Epithelial cell of proximal tubule (primary cell): ENCODE results near the gene PRKCG. TPM values are rescaled to one million over a fixed set of nuclear protein-coding genes. Genes with fewer than 3 reads are reported as not detected.

ENCODE experiments used
- DNase-seq: peaks from one replicate; pipeline ENCODE4 v3.0.0-alpha.2; 2011; ENCODE audit warnings: low read depth
- H3K4me3 ChIP-seq: 2 replicates; pipeline ENCODE4 v1.5.1; 2011; ENCODE audit warnings: low read depth, mild to moderate bottlenecking, low read length
- total RNA-seq: library from RNA; depleted of rRNA; stranded (reverse); fragments of >200 nt; gene quantifications from 2 replicates; pipeline ENCODE4 v1.2.3, GENCODE V29; 2015
- TF ChIP-seq, protein P1 (sequence below): conservative IDR thresholded peaks from 2 replicates; pipeline ENCODE4 v1.5.1; 2012; ENCODE audit warnings: low read depth, mild to moderate bottlenecking, low read length

The PRKCG gene
- total RNA-seq, 1 donor from 2014 or later: 1.3 TPM

DNA sequence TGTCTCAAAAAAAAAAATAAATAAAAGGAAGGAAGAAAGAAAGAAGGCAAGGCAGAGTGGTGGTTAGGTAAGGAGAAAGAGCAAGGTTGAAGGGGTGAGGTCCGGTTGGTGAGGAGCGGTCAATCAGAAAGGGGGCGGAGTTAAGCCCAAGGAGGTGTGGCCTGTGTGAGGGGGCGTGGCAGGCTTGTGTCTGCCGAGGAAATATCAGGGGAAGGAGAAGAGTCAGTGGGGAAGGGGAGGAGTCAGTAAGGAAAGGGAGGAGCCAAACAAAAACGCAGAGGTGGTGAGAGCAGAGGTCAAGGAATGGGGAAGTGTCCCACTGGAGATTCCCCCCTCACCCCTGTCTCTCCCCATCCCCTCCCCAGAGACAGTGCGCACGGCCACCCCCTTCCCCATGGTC lies 33.0 kb downstream of the PRKCG start:
- DNase-seq: no peak
- H3K4me3 ChIP-seq: no peak overlapping the region
- TF ChIP-seq, protein P1, sequence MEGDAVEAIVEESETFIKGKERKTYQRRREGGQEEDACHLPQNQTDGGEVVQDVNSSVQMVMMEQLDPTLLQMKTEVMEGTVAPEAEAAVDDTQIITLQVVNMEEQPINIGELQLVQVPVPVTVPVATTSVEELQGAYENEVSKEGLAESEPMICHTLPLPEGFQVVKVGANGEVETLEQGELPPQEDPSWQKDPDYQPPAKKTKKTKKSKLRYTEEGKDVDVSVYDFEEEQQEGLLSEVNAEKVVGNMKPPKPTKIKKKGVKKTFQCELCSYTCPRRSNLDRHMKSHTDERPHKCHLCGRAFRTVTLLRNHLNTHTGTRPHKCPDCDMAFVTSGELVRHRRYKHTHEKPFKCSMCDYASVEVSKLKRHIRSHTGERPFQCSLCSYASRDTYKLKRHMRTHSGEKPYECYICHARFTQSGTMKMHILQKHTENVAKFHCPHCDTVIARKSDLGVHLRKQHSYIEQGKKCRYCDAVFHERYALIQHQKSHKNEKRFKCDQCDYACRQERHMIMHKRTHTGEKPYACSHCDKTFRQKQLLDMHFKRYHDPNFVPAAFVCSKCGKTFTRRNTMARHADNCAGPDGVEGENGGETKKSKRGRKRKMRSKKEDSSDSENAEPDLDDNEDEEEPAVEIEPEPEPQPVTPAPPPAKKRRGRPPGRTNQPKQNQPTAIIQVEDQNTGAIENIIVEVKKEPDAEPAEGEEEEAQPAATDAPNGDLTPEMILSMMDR: no peak

DNA sequence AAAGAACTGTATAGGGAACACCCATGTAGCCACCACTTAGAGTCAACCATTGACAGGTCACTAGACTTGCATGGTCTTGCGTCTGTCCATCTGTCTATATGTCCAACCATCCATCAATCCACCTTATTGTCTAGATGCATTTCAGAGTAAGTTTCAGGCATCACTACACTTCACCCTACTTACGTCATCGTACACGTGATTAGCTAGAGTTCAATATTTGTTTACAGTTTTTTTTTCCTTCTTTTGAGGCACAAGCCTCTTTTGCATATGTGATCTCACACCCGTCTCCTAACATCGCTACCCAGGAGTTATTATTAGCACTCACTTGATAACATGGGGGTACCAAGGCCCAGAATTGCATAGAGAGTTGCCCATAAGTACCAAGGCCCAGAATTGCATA lies 34.0 kb downstream of the PRKCG start:
- TF ChIP-seq, protein P1: no peak
- no peak for DNase-seq
- no peak overlapping the region for H3K4me3 ChIP-seq

DNA sequence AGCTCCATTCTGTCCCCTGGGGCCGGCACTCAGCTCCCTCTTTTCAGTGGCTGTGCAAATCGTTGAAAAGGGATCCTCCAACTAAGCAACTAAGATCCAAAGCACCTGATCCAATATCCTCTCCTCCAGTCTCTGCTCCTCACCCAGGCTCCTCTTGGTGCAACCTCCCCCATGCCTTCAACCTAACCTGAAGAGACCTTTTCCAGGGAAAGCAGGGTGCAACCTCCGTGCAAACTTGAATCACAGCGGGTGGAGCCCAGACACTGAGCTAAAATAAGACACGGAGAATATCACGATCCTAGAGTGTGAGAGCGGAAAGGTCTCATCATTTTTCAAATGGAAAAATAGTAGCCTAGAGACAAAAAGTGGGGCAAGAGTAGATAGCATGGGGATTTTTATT lies 35.4 kb downstream of the PRKCG start:
- H3K4me3 ChIP-seq: no peak overlapping the region
- no peak for DNase-seq
- TF ChIP-seq, protein P1: no peak

DNA sequence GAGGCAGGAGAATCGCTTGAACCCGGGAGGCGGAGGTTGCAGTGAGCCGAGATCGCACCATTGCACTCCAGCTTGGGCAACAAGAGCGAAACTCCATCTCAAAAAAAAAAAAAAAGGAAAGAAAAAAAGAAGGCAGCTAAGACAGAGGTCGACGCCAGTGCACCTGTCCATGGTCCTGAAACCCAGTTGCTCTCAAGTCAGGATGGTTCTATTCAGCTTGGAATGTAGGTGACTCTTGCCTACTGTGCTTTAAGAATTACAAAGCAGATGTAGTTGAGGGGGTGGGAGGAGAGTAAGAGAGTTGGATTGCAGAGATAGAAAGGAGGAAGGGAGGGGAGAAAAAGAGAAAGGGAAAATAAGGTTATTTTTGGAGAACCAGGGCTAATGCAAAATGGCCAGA lies 45.7 kb downstream of the PRKCG start:
- no peak for DNase-seq
- H3K4me3 ChIP-seq: no peak overlapping the region
- TF ChIP-seq, protein P1: no peak

DNA sequence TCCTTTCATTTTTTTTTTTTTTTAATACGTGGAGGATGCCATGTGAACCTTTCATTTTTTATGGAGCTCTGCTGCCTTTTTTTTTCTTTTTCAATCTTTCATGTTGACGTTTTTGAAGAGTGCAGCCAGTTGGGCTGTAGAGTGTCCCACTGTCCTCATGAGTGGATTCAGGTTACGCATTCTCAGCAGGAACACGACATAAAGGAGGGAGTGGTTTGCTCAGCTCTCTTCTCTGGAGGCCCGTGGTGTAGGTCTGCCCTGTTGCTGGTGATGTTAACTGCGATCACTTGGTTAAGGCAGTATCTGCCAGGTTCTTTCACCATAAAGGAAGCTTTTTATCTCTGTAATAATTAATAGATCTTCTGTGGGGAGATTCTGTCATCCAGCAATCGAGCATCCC lies 54.0 kb downstream of the PRKCG start:
- TF ChIP-seq, protein P1: no peak
- DNase-seq: no peak
- H3K4me3 ChIP-seq: no peak overlapping the region

DNA sequence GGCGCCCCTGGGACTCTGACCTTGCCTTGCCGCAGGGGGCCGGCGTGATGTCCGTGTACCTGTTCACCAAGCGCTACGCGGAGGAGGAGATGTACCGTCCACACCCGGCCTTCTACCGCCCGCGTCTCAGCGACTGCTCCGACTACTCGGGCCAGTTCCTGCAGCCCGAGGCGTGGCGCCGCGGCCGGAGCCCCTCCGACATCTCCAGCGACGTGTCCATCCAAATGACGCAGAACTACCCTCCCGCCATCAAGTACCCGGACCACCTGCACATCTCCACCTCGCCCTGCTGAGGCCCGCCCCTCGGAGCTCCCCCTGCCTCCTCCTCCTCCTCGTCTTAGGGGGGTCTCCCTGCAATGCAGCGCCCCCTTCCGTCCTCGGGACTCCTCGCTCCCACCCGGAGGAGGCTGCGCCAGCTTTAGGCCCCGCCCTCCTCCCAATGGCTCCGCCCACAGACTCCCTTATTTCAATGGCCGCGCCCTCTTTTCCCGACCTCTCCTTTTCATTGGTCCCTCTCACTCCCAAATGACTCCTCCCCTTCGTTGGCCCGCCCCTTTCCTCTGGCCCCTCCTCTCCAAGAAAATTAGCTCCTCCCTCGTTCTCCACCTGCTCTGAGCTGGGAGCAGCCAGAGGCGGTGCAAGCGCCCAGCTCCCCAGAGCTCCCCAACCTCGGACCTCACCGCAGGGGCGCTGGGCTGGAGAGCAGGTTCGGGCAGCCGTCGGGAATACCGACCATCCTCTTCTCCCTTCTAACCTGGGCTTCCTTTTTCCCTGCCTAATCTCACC lies 60.2 kb downstream of the PRKCG start:
- no peak for DNase-seq
- TF ChIP-seq, protein P1: no peak
- no peak overlapping the region for H3K4me3 ChIP-seq

DNA sequence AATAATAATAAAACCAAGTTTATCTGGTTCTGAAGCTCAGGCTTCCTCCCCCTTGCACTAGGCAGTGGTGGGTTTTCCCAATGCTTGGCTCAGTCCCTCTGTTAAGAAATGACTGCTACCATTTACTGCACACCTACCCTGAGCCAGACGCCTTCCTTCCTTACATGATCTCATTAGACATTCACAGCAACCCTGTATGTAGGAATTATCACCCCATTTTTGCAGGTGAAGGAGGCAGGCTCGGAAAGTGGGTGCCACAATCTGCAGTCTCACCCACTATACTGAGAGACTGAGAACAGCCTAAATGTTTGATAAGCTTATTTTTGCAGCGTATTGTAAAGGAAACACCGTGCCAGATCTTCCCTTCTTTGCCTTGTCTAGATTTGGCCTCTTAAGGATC lies 62.4 kb downstream of the PRKCG start:
- DNase-seq: no peak
- TF ChIP-seq, protein P1: no peak
- no peak overlapping the region for H3K4me3 ChIP-seq
